ENCODE measurements around the gene P2RY14.
A peak's percentile ranks its signal among the peaks of the same experiment; 100 is the strongest.

P2RY14 gene

GRCh38 chr3:151276687-151277042 is 1.7 kb downstream of the P2RY14 start:
- TF ChIP-seq, protein P1, sequence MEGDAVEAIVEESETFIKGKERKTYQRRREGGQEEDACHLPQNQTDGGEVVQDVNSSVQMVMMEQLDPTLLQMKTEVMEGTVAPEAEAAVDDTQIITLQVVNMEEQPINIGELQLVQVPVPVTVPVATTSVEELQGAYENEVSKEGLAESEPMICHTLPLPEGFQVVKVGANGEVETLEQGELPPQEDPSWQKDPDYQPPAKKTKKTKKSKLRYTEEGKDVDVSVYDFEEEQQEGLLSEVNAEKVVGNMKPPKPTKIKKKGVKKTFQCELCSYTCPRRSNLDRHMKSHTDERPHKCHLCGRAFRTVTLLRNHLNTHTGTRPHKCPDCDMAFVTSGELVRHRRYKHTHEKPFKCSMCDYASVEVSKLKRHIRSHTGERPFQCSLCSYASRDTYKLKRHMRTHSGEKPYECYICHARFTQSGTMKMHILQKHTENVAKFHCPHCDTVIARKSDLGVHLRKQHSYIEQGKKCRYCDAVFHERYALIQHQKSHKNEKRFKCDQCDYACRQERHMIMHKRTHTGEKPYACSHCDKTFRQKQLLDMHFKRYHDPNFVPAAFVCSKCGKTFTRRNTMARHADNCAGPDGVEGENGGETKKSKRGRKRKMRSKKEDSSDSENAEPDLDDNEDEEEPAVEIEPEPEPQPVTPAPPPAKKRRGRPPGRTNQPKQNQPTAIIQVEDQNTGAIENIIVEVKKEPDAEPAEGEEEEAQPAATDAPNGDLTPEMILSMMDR (conservative IDR thresholded peaks at IDR 0.05; ENCODE audit: low read depth, low read length) = no peak
- DNase-seq (ENCODE audit: low read depth) = no peak
- no peak overlapping the region for H3K4me3 ChIP-seq (ENCODE audit: low read depth, low read length)

DNA sequence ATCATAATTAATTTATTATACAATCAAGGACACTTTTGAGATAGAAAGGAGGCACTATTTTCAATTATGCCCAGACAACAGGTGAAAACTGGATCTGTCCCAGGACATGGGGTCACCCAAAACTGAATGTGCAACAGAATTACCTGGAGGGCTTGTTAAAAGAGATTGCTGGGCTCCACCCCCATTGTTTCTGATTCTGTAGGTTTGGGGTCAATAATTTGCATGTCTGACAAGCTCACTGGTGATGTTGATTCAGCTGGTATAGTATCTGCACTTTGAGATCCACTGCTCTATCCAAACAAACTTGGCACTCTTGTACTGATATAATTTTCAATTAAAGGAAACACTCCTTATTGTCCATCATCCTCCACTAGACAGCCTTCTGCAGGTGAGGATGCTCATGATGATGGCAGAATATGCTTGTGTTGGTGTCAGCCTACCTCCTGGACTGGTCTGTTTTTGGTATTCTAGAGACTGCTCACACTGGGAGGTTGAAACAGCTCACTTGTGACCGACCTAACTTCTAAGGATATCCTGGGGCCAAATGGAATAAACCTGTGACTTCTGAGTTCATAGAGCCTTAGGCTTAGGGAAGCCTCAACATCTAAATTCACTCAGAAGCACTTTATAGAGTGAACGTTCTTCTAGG is 2.2 kb downstream of the P2RY14 start:
- TF ChIP-seq, protein P1 (conservative IDR thresholded peaks at IDR 0.05; ENCODE audit: low read depth, low read length) = no peak
- no peak overlapping the region for H3K4me3 ChIP-seq (ENCODE audit: low read depth, low read length)
- DNase-seq (ENCODE audit: low read depth) = no peak

- H3K4me3 ChIP-seq (ENCODE audit: low read depth, low read length) = no peak overlapping the region
- TF ChIP-seq, protein P1 (conservative IDR thresholded peaks at IDR 0.05; ENCODE audit: low read depth, low read length) = no peak
- no peak for DNase-seq (ENCODE audit: low read depth)
Observed at GRCh38 chr3:151275091-151275490, 3.3 kb downstream of the P2RY14 start.

DNA sequence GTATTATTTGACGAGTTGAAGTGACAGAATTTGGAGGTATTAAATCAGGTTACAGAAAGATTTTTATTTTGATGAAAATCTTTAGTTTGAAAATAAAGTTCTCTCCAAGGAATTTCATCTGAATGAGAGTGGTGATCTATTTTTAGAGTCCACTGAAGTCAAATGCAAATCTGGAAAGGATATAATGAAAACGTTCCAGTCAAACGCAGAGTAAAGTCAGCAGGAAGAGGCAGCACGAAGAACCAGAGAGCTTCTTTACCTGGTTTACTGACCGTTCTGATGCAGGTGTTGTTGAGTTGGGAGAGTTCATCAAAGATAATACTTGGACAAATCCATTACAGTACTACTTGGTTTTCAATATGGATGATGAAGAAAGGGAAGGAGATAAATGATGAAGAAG is 8.7 kb downstream of the P2RY14 start:
- H3K4me3 ChIP-seq (ENCODE audit: low read depth, low read length) = no peak overlapping the region
- TF ChIP-seq, protein P1 (conservative IDR thresholded peaks at IDR 0.05; ENCODE audit: low read depth, low read length) = no peak
- no peak for DNase-seq (ENCODE audit: low read depth)

- DNase-seq (ENCODE audit: low read depth) = peak; percentile 17
- TF ChIP-seq, protein P1 (conservative IDR thresholded peaks at IDR 0.05; ENCODE audit: low read depth, low read length) = no peak
- H3K4me3 ChIP-seq (ENCODE audit: low read depth, low read length) = no peak overlapping the region
Observed at GRCh38 chr3:151268267-151269235, 9.8 kb downstream of the P2RY14 start.

DNA sequence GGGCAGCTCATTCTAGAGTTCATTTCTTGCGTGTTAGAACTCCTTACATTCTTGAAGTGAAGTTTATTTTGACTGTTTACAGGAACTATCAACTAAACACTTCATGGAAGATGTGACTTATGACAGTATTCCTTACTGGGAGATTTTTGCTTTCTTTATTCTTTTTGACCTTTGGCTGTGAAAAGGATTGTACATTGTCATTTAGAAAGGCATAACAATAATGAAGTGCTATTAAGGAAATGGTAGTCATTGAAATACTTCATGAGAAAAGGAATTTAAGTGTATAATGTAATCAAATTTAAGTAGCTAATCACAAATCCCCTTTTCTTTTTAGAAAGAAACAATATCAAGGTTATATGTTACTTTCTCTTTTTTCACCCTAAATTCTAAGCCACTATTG is 11.3 kb downstream of the P2RY14 start:
- H3K4me3 ChIP-seq (ENCODE audit: low read depth, low read length) = no peak overlapping the region
- no peak for DNase-seq (ENCODE audit: low read depth)
- TF ChIP-seq, protein P1 (conservative IDR thresholded peaks at IDR 0.05; ENCODE audit: low read depth, low read length) = no peak
